ENCODE measurements around the gene ANKRD52. TPM values are rescaled to one million over a fixed set of nuclear protein-coding genes. Genes with fewer than 3 reads are reported as not detected.

Gene ANKRD52
- total and polyA plus RNA-seq, 9 of the 15 experiments (the other 6 are each of a cell fraction or from before 2014, with no cell fraction given) = 0.52 to 46.8 (median 7.9) TPM

GRCh38 chr12:56300644-56301464 lies 42.7 kb upstream of the ANKRD52 start (continued):
- TF ChIP-seq ERF (CRISPR knock-in tag; IDR thresholded peaks at IDR 0.05) (no peak), FOXA1 (IDR thresholded peaks at IDR 0.05; ENCODE audit: borderline replicate concordance) (no peak), KLF16 (IDR thresholded peaks at IDR 0.05) (peak; percentile 42; the same call in 1 of the 2 replicates), ASH1L (IDR thresholded peaks at IDR 0.05; ENCODE audit: borderline replicate concordance, low read depth, partially characterized antibody) (no peak), ZNF263 (CRISPR knock-in tag; IDR thresholded peaks at IDR 0.05; ENCODE audit: borderline replicate concordance) (no peak), IRF1 (CRISPR knock-in tag; IDR thresholded peaks at IDR 0.05; ENCODE audit: borderline replicate concordance) (no peak), HNRNPK (IDR thresholded peaks at IDR 0.05; ENCODE audit: low read depth, low read length, poor library complexity, severe bottlenecking) (no peak), TOE1 (IDR thresholded peaks at IDR 0.05; ENCODE audit: borderline replicate concordance) (no peak; the same call in 1 of the 2 replicates), TOE1 (CRISPR knock-in tag; IDR thresholded peaks at IDR 0.05; ENCODE audit: borderline replicate concordance, low read depth) (no peak), RCOR1 (IDR thresholded peaks at IDR 0.05; ENCODE audit: borderline replicate concordance in 1 of 2, low read depth in 2 of 2, low read length in 2 of 2) (peak; percentile 68 to 73; a peak in 2 of 4 replicates), U2AF2 (optimal IDR thresholded peaks at IDR 0.05; ENCODE audit: low read depth, low read length) (no peak), MIER1 (IDR thresholded peaks at IDR 0.05; ENCODE audit: low read depth) (no peak), LEF1 (IDR thresholded peaks at IDR 0.05) (peak; percentile 66; the same call in 1 of the 2 replicates), ZNF764 (CRISPR knock-in tag; IDR thresholded peaks at IDR 0.05; ENCODE audit: low read depth) (no peak), ZNF589 (CRISPR knock-in tag; IDR thresholded peaks at IDR 0.05; ENCODE audit: low read depth) (peak; percentile 74; the same call in 1 of the 2 replicates), BCOR (IDR thresholded peaks at IDR 0.05) (peak; percentile 82), JUND (IDR thresholded peaks at IDR 0.05; ENCODE audit: borderline replicate concordance, low read depth, low read length) (peak; percentile 59), JUND (tag; IDR thresholded peaks at IDR 0.05; ENCODE audit: borderline replicate concordance, low read depth, low read length) (peak; percentile 46; the same call in 2 of the 3 replicates), ZNF57 (CRISPR knock-in tag; IDR thresholded peaks at IDR 0.05) (no peak), FOS (IDR thresholded peaks at IDR 0.05; ENCODE audit: extremely low read depth, insufficient read length) (no peak), PRDM10 (IDR thresholded peaks at IDR 0.05; ENCODE audit: partially characterized antibody) (peak; percentile 73), ZFX (CRISPR knock-in tag; IDR thresholded peaks at IDR 0.05) (0 out of 2 replicates have a peak, but pooled peaks have one; percentile 8)

All from K562 (cell line).